HL-60 (cell line): ENCODE results near the gene NME3.

Experiments
- DNase-seq, 2 experiments: peaks; one replicate each; pipeline ENCODE4 v3.0.0-alpha.2; 2010 to 2020; ENCODE audit warnings: low read depth in 1 of 2, low spot score in 1 of 2
- H3K27ac ChIP-seq: fragments of 250-450 bp; sonication (Bioruptor Pico); replicated peaks from 2 replicates; pipeline ENCODE4 v1.5.1; 2020; ENCODE audit warnings: mild to moderate bottlenecking, moderate library complexity
- H3K27me3 ChIP-seq: fragments of 250-450 bp; sonication (Bioruptor Pico); 2 replicates; pipeline ENCODE4 v1.5.1; 2021; ENCODE audit warnings: mild to moderate bottlenecking, moderate library complexity; ENCODE audit not compliant: insufficient read depth, poor library complexity, severe bottlenecking
- H3K4me3 ChIP-seq: replicated peaks from 2 replicates; pipeline ENCODE4 v1.5.1; 2011; ENCODE audit warnings: mild to moderate bottlenecking, control low read depth, low read length; ENCODE audit not compliant: insufficient read depth
- GABPA ChIP-seq: IDR thresholded peaks from 2 replicates; pipeline ENCODE4 v1.6.1; 2012; ENCODE audit warnings: low read depth
- POLR2AphosphoS5 ChIP-seq: IDR thresholded peaks from 2 replicates; pipeline ENCODE4 v1.6.1; 2012; ENCODE audit warnings: low read depth
- SPI1 ChIP-seq: IDR thresholded peaks from 2 replicates; pipeline ENCODE4 v1.6.1; 2012; ENCODE audit warnings: low read depth, mild to moderate bottlenecking, borderline replicate concordance
- TF ChIP-seq, protein P1 (sequence below): IDR thresholded peaks from 2 replicates; pipeline ENCODE4 v1.6.1; 2012; ENCODE audit warnings: low read depth; ENCODE audit not compliant: insufficient replicate concordance
- TF ChIP-seq, protein P2 (sequence below): IDR thresholded peaks from one replicate; pipeline ENCODE4 v1.5.1; 2011; ENCODE audit warnings: low read length, control low read depth, inconsistent platforms; ENCODE audit not compliant: insufficient read depth

NME3 gene

DNA sequence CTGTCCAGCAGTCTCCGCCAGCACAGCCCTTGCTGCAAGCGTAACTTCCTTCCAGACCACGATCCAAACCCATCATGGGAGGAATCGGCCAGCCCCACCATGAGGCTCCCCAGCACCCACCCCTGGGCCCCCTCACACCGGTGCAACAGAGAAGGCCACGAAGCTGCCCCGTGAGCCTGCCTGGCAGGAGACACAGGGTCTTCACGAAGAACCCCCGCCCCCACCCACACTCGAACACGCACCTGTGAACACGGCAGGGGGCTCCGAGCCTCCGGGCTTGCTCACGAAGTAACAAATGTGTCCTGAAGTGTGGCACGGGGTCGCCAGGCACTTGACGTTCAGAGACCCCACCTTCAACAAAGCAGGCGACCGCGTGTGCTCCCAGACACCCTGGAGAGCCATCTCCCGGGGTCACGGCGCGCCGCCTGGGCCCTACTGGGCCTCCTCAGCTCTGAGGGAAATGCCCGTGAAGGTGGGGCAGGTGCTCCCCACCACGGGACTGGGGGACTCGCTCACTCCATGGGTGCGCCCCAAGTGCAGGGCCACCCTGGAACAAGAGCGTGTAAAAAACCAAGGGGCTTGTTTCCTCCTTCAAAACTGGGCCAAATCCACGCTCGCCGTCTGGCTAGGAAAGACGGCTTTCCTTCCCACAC, 47.7 kb upstream of the NME3 start:
- TF ChIP-seq SPI1, result no peak
- TF ChIP-seq POLR2AphosphoS5, result no peak
- TF ChIP-seq GABPA, result no peak
- TF ChIP-seq, protein P1, sequence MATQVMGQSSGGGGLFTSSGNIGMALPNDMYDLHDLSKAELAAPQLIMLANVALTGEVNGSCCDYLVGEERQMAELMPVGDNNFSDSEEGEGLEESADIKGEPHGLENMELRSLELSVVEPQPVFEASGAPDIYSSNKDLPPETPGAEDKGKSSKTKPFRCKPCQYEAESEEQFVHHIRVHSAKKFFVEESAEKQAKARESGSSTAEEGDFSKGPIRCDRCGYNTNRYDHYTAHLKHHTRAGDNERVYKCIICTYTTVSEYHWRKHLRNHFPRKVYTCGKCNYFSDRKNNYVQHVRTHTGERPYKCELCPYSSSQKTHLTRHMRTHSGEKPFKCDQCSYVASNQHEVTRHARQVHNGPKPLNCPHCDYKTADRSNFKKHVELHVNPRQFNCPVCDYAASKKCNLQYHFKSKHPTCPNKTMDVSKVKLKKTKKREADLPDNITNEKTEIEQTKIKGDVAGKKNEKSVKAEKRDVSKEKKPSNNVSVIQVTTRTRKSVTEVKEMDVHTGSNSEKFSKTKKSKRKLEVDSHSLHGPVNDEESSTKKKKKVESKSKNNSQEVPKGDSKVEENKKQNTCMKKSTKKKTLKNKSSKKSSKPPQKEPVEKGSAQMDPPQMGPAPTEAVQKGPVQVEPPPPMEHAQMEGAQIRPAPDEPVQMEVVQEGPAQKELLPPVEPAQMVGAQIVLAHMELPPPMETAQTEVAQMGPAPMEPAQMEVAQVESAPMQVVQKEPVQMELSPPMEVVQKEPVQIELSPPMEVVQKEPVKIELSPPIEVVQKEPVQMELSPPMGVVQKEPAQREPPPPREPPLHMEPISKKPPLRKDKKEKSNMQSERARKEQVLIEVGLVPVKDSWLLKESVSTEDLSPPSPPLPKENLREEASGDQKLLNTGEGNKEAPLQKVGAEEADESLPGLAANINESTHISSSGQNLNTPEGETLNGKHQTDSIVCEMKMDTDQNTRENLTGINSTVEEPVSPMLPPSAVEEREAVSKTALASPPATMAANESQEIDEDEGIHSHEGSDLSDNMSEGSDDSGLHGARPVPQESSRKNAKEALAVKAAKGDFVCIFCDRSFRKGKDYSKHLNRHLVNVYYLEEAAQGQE, result no peak
- TF ChIP-seq, protein P2, sequence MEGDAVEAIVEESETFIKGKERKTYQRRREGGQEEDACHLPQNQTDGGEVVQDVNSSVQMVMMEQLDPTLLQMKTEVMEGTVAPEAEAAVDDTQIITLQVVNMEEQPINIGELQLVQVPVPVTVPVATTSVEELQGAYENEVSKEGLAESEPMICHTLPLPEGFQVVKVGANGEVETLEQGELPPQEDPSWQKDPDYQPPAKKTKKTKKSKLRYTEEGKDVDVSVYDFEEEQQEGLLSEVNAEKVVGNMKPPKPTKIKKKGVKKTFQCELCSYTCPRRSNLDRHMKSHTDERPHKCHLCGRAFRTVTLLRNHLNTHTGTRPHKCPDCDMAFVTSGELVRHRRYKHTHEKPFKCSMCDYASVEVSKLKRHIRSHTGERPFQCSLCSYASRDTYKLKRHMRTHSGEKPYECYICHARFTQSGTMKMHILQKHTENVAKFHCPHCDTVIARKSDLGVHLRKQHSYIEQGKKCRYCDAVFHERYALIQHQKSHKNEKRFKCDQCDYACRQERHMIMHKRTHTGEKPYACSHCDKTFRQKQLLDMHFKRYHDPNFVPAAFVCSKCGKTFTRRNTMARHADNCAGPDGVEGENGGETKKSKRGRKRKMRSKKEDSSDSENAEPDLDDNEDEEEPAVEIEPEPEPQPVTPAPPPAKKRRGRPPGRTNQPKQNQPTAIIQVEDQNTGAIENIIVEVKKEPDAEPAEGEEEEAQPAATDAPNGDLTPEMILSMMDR, result no peak
- DNase-seq, result no peak
- H3K27ac ChIP-seq, result no peak overlapping the region

DNA sequence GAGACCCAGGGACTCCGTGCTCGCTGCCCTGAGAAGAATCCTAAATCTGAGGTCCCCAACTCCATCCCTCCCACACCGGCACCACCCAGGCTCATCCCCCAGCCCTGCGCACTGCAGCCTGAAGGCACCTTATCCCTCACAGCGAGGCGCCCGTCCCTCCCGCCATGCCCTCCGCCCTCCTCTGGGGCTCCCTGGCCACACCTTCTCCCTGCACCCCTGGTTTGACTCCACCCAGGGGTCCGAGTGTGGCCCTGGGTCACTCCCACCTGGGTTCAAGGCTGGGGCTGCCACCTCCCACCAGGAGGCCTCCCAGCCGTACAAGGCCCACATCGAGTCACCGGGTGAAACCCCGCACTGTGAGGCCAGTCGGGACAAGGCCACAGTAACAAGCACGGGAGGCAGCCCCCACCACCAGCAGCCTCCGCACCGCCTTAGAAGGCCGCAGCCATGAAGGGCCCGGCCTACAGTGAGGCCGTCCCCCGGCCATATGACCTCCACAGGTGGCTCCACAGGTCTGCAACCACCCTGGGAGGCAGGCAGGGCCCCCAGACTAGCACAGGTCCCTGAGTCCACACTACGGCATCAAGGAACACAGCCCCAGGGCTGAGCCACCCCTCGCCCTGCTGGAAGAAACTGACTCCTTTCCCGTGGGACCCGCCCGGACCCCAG, 47.0 kb upstream of the NME3 start:
- Histone ChIP-seq H3K27ac (no peak overlapping the region), H3K27me3 (no peaks in the 10 kb centered on the region), H3K4me3 (no peak overlapping the region)
- TF ChIP-seq, protein P1, result no peak
- no peak for TF ChIP-seq SPI1
- TF ChIP-seq GABPA, result no peak
- TF ChIP-seq POLR2AphosphoS5, result no peak
- TF ChIP-seq, protein P2, result no peak
- DNase-seq, result no peak

More for the DNA sequence above, 47.7 kb upstream of the NME3 start:
- no peaks in the 10 kb centered on the region for H3K27me3 ChIP-seq
- no peak overlapping the region for H3K4me3 ChIP-seq

DNA sequence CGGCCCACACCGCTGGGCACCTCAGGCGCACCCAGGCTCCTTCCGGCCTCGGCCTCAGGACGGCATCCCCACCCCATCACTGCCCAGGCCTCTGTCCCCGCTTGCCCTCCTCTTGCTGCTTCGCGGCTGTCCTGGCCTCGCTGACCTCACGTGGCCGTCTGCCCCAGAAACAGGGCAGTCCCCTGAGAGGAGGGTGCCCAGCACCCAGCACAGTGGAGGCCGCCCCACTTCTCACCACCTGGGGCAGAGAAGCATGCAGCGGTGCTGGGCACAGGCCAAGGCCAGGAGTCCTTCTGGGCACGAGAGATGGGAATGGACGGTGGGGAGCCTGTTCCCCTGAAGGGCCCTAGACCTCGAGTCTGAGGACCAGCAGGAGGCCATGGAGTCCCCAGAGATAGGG, 46.4 kb upstream of the NME3 start:
- DNase-seq, result no peak
- no peak for TF ChIP-seq SPI1
- TF ChIP-seq POLR2AphosphoS5, result no peak
- TF ChIP-seq, protein P1, result no peak
- TF ChIP-seq, protein P2, result no peak
- TF ChIP-seq GABPA, result no peak
- no peak overlapping the region for H3K27ac ChIP-seq
- no peak overlapping the region for H3K4me3 ChIP-seq
- H3K27me3 ChIP-seq, result no peaks in the 10 kb centered on the region
